GM12892 (cell line): ENCODE measurements around the gene HK1.

Experiments used
- POLR2A ChIP-seq: IDR thresholded peaks from 2 replicates; pipeline ENCODE4 v1.6.1; 2011; ENCODE audit warnings: low read depth, low read length, control low read depth
- POLR2AphosphoS5 ChIP-seq: IDR thresholded peaks from 2 replicates; pipeline ENCODE4 v1.6.1; 2011; ENCODE audit warnings: low read depth, low read length, control low read depth

DNA sequence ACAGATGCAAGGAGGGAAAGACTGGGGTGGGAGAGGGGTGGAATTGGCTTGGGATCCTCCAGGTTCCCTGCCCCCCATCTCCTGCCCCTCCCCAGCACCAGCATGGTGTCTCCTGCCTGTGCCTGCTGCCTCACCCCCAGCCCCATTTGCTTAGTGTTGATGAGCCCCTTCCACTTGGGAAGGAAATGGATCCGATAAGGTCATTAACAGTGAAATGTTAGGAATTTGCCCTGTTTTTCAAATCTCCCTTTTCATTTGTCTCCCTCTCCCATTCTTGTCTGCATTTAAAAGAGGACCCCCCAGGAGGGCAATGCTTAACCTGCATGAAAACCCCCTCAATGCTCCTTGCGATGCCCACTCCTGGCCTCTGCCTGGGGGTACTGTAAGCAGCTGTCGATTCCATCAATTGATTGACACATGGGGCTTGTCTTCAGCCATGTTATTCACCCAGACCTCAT is 51.5 kb downstream of the HK1 start:
- no peak for TF ChIP-seq POLR2A
- TF ChIP-seq POLR2AphosphoS5 = no peak
